ENCODE data around the gene NVL.

The NVL gene

DNA sequence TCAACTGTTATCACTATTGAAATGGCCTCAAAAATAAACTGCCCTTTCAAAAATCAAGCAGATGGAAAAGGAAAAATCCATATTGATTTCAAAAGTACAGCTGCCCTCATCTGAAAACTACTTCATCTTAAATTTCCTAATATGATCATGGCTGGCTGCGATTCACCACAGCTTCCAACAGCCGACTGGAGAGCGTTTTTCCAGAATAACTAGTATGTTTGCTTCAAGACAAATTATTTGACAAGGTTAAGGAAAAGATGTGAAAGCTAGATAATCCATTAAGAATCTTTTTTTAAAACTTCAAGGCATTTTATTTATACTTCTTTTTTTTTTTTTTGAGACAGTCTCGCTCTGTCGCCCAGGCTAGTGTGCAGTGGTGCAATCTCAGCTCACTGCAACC, 151.1 kb downstream of the NVL start:
- TF ChIP-seq, protein P1, sequence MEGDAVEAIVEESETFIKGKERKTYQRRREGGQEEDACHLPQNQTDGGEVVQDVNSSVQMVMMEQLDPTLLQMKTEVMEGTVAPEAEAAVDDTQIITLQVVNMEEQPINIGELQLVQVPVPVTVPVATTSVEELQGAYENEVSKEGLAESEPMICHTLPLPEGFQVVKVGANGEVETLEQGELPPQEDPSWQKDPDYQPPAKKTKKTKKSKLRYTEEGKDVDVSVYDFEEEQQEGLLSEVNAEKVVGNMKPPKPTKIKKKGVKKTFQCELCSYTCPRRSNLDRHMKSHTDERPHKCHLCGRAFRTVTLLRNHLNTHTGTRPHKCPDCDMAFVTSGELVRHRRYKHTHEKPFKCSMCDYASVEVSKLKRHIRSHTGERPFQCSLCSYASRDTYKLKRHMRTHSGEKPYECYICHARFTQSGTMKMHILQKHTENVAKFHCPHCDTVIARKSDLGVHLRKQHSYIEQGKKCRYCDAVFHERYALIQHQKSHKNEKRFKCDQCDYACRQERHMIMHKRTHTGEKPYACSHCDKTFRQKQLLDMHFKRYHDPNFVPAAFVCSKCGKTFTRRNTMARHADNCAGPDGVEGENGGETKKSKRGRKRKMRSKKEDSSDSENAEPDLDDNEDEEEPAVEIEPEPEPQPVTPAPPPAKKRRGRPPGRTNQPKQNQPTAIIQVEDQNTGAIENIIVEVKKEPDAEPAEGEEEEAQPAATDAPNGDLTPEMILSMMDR (IDR thresholded peaks at IDR 0.05): no peak

DNA sequence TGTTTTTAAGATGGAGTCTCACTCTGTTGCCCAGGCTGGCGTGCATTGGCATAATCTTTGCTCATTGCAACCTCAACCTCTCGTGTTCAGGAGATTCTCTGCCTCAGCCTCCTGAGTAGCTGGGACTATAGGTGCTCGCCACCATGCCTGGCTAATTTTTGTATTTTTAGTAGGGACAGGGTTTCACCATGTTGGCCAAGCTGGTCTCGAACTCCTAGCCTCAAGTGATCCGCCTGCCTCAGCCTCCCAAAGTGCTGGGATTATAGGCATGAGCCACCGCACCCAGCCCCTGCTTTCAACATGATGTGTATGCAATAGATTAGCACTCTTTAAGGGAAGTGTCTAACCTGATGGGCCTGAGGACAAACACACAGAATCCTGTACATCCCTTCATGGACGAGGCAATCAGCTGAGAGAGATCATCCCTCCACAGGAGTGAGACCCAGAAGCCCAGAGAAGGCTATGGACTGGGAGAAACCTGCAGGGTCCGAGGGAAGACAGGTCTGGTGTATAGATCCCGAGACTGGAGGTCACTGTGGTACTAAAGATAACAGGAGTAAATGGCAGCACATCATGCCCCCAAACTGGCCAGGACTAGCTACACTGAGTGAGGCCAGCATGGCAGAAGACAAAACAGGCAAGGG, 152.5 kb downstream of the NVL start:
- peaks cover 36 to 50% of the 10 kb centered on the region in 2 experiments for H3K4me1 ChIP-seq (ENCODE audit: control insufficient read depth in 1 of 2, insufficient read depth in 1 of 2, low read depth in 1 of 2, low read length in 1 of 2)
- TF ChIP-seq, protein P1 (IDR thresholded peaks at IDR 0.05): no peak
- H3K27me3 ChIP-seq: no peaks in the 10 kb centered on the region
- no peaks in the 10 kb centered on the region for H3K36me3 ChIP-seq
- H3K27ac ChIP-seq: peak overlapping the region; percentile 34
- H3K4me3 ChIP-seq (ENCODE audit: low read depth in 1 of 2, low read length in 1 of 2): no peak overlapping the region
- H3K9me3 ChIP-seq: no peaks in the 10 kb centered on the region

More for the DNA sequence above, 151.1 kb downstream of the NVL start:
- H3K36me3 ChIP-seq: no peaks in the 10 kb centered on the region
- H3K27me3 ChIP-seq: no peaks in the 10 kb centered on the region
- no peaks in the 10 kb centered on the region for H3K9me3 ChIP-seq
- H3K4me1 ChIP-seq (ENCODE audit: control insufficient read depth in 1 of 2, insufficient read depth in 1 of 2, low read depth in 1 of 2, low read length in 1 of 2): peaks cover 39 to 46% of the 10 kb centered on the region in 2 experiments
- no peak overlapping the region for H3K27ac ChIP-seq
- H3K4me3 ChIP-seq (ENCODE audit: low read depth in 1 of 2, low read length in 1 of 2): no peak overlapping the region

Measured in neutrophil (primary cell).